ENCODE measurements around the gene GET4.

GRCh38 chr7:834277-834676, 42.1 kb upstream of the GET4 start:
- no peak for TF ChIP-seq ZNF384 (IDR thresholded peaks at IDR 0.05)
- no peak for TF ChIP-seq BHLHE40 (IDR thresholded peaks at IDR 0.05; ENCODE audit: borderline replicate concordance)
- TF ChIP-seq ELF4 (IDR thresholded peaks at IDR 0.05) = no peak
- no peak for TF ChIP-seq TARDBP (IDR thresholded peaks at IDR 0.05)

Measured in HEK293T (cell line).